Measurements from ENCODE around the gene USP32. TPM values are rescaled to one million over a fixed set of nuclear protein-coding genes. Genes with fewer than 3 reads are reported as not detected.

USP32 gene
- total and polyA plus RNA-seq, 4 donors = 11.6 to 103 (median 42.9) TPM

DNA sequence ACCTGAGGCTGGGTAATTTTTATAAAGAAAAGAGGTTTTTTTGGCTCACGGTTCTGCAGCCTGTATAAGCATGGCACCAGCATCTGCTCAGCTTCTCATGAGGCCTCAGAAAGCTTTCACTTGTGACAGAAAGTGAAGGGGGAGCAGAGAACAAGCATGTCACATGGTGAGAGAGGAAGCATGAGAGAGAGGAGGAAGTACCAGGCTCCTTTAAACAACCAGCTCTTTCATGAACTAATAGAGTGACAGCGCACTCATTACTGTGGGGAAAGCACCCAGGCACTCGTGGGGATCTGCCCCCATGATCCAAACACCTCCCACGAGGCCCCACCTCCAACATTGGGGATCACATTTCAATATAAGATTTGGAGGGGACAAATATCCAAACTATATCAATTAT, 86.8 kb downstream of the USP32 start:
- no peak overlapping the region for H3K9ac ChIP-seq (ENCODE audit: low read depth in 1 of 2, low read length in 2 of 2)
- DNase-seq (ENCODE audit: low spot score) = no peak
- TF ChIP-seq YY1 (IDR thresholded peaks at IDR 0.05) = no peak
- TF ChIP-seq RXRA (IDR thresholded peaks at IDR 0.05) = no peak
- TF ChIP-seq NR2F2 (IDR thresholded peaks at IDR 0.05) = no peak
- no peak for TF ChIP-seq HNF4G (IDR thresholded peaks at IDR 0.05)
- no peak for TF ChIP-seq RAD21 (IDR thresholded peaks at IDR 0.05)
- TF ChIP-seq, protein P1, sequence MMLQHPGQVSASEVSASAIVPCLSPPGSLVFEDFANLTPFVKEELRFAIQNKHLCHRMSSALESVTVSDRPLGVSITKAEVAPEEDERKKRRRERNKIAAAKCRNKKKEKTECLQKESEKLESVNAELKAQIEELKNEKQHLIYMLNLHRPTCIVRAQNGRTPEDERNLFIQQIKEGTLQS (IDR thresholded peaks at IDR 0.05) = no peak
- TF ChIP-seq, protein P2, sequence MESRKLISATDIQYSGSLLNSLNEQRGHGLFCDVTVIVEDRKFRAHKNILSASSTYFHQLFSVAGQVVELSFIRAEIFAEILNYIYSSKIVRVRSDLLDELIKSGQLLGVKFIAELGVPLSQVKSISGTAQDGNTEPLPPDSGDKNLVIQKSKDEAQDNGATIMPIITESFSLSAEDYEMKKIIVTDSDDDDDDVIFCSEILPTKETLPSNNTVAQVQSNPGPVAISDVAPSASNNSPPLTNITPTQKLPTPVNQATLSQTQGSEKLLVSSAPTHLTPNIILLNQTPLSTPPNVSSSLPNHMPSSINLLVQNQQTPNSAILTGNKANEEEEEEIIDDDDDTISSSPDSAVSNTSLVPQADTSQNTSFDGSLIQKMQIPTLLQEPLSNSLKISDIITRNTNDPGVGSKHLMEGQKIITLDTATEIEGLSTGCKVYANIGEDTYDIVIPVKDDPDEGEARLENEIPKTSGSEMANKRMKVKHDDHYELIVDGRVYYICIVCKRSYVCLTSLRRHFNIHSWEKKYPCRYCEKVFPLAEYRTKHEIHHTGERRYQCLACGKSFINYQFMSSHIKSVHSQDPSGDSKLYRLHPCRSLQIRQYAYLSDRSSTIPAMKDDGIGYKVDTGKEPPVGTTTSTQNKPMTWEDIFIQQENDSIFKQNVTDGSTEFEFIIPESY (IDR thresholded peaks at IDR 0.05) = no peak
- TF ChIP-seq GABPA (IDR thresholded peaks at IDR 0.05 in 1 of 2, conservative IDR thresholded peaks at IDR 0.05 in 1 of 2) = no peak
- TF ChIP-seq SP1 (IDR thresholded peaks at IDR 0.05) = no peak
- TF ChIP-seq, protein P3, sequence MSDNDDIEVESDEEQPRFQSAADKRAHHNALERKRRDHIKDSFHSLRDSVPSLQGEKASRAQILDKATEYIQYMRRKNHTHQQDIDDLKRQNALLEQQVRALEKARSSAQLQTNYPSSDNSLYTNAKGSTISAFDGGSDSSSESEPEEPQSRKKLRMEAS (IDR thresholded peaks at IDR 0.05) = no peak
- no peak overlapping the region for H3K27ac ChIP-seq (ENCODE audit: low read depth in 1 of 2, low read length in 2 of 2)
- no peaks in the 10 kb centered on the region for H3K9me3 ChIP-seq (ENCODE audit: control insufficient read depth in 4 of 4, low read length in 3 of 4)
- H3K27me3 ChIP-seq (ENCODE audit: control insufficient read depth in 4 of 4, insufficient read depth in 4 of 4, low read length in 3 of 4) = no peaks in the 10 kb centered on the region
- peaks cover 9 to 16% (median 11%) of the 10 kb centered on the region in 4 donors for H3K4me1 ChIP-seq (ENCODE audit: control insufficient read depth in 4 of 4, insufficient read depth in 4 of 4, low read length in 3 of 4)
- peaks cover 0 to 3% (median 0%) of the 10 kb centered on the region in 4 donors for H3K36me3 ChIP-seq (ENCODE audit: control insufficient read depth in 4 of 4, insufficient read depth in 3 of 4, low read depth in 1 of 4, low read length in 3 of 4)
- no peak overlapping the region for H3K4me3 ChIP-seq (ENCODE audit: low read depth in 1 of 3, low read length in 3 of 3)
- WGBS = 67% methylated on average over 4 of the region's 4 CpGs

DNA sequence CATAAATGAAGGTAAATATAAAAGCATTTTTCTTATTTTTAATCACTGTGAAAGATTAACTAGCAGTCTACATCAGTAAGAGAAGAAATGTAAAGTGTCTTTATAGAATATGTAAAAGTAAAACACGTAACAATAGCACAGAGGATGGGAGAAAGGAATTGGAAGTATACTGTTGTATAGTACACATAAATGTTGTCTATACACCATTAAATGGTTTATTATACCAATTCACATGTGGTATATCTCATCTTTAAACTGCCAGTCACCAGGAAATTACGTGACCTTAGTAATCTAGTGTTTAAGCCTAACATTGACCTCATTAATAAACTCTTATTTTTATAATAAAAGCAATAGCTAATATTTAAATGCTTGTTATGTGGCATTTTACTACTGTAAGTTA, 87.4 kb downstream of the USP32 start:
- peaks cover 9 to 16% (median 11%) of the 10 kb centered on the region in 4 donors for H3K4me1 ChIP-seq (ENCODE audit: control insufficient read depth in 4 of 4, insufficient read depth in 4 of 4, low read length in 3 of 4)
- H3K4me3 ChIP-seq (ENCODE audit: low read depth in 1 of 3, low read length in 3 of 3) = no peak overlapping the region
- TF ChIP-seq EGR1 (IDR thresholded peaks at IDR 0.05; ENCODE audit: low read depth in 2 of 2) = no peak
- TF ChIP-seq HNF4A (conservative IDR thresholded peaks at IDR 0.05) = no peak
- no peak for TF ChIP-seq JUND (IDR thresholded peaks at IDR 0.05)
- TF ChIP-seq, protein P1 (IDR thresholded peaks at IDR 0.05) = no peak
- TF ChIP-seq HNF4G (IDR thresholded peaks at IDR 0.05) = no peak
- TF ChIP-seq, protein P4, sequence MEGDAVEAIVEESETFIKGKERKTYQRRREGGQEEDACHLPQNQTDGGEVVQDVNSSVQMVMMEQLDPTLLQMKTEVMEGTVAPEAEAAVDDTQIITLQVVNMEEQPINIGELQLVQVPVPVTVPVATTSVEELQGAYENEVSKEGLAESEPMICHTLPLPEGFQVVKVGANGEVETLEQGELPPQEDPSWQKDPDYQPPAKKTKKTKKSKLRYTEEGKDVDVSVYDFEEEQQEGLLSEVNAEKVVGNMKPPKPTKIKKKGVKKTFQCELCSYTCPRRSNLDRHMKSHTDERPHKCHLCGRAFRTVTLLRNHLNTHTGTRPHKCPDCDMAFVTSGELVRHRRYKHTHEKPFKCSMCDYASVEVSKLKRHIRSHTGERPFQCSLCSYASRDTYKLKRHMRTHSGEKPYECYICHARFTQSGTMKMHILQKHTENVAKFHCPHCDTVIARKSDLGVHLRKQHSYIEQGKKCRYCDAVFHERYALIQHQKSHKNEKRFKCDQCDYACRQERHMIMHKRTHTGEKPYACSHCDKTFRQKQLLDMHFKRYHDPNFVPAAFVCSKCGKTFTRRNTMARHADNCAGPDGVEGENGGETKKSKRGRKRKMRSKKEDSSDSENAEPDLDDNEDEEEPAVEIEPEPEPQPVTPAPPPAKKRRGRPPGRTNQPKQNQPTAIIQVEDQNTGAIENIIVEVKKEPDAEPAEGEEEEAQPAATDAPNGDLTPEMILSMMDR (IDR thresholded peaks at IDR 0.05; ENCODE audit: low read depth, low read length, missing input control) = no peak
- no peak for TF ChIP-seq YY1 (IDR thresholded peaks at IDR 0.05)
- TF ChIP-seq SP1 (IDR thresholded peaks at IDR 0.05) = no peak
- TF ChIP-seq, protein P2 (IDR thresholded peaks at IDR 0.05) = no peak
- TF ChIP-seq, protein P3 (IDR thresholded peaks at IDR 0.05) = no peak
- TF ChIP-seq, protein P5, sequence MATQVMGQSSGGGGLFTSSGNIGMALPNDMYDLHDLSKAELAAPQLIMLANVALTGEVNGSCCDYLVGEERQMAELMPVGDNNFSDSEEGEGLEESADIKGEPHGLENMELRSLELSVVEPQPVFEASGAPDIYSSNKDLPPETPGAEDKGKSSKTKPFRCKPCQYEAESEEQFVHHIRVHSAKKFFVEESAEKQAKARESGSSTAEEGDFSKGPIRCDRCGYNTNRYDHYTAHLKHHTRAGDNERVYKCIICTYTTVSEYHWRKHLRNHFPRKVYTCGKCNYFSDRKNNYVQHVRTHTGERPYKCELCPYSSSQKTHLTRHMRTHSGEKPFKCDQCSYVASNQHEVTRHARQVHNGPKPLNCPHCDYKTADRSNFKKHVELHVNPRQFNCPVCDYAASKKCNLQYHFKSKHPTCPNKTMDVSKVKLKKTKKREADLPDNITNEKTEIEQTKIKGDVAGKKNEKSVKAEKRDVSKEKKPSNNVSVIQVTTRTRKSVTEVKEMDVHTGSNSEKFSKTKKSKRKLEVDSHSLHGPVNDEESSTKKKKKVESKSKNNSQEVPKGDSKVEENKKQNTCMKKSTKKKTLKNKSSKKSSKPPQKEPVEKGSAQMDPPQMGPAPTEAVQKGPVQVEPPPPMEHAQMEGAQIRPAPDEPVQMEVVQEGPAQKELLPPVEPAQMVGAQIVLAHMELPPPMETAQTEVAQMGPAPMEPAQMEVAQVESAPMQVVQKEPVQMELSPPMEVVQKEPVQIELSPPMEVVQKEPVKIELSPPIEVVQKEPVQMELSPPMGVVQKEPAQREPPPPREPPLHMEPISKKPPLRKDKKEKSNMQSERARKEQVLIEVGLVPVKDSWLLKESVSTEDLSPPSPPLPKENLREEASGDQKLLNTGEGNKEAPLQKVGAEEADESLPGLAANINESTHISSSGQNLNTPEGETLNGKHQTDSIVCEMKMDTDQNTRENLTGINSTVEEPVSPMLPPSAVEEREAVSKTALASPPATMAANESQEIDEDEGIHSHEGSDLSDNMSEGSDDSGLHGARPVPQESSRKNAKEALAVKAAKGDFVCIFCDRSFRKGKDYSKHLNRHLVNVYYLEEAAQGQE (IDR thresholded peaks at IDR 0.05) = no peak
- no peak for TF ChIP-seq GABPA (IDR thresholded peaks at IDR 0.05 in 1 of 2, conservative IDR thresholded peaks at IDR 0.05 in 1 of 2)
- TF ChIP-seq RAD21 (IDR thresholded peaks at IDR 0.05) = no peak
- TF ChIP-seq FOXA2 (IDR thresholded peaks at IDR 0.05) = no peak
- TF ChIP-seq FOXA1 (IDR thresholded peaks at IDR 0.05) = no peak
- no peak for TF ChIP-seq NR2F2 (IDR thresholded peaks at IDR 0.05)
- no peak for TF ChIP-seq TAF1 (conservative IDR thresholded peaks at IDR 0.05)
- no peak for TF ChIP-seq RXRA (IDR thresholded peaks at IDR 0.05)
- H3K9ac ChIP-seq (ENCODE audit: low read depth in 1 of 2, low read length in 2 of 2) = no peak overlapping the region
- H3K9me3 ChIP-seq (ENCODE audit: control insufficient read depth in 4 of 4, low read length in 3 of 4) = no peaks in the 10 kb centered on the region
- H3K27ac ChIP-seq (ENCODE audit: low read depth in 1 of 2, low read length in 2 of 2) = no peak overlapping the region
- 93% methylated on average over 2 of the region's 2 CpGs for WGBS
- H3K27me3 ChIP-seq (ENCODE audit: control insufficient read depth in 4 of 4, insufficient read depth in 4 of 4, low read length in 3 of 4) = no peaks in the 10 kb centered on the region
- DNase-seq (ENCODE audit: low spot score) = no peak
- peaks cover 0 to 3% (median 0%) of the 10 kb centered on the region in 4 donors for H3K36me3 ChIP-seq (ENCODE audit: control insufficient read depth in 4 of 4, insufficient read depth in 3 of 4, low read depth in 1 of 4, low read length in 3 of 4)
